Measurements from ENCODE around the gene ATG2A.

ATG2A gene

GRCh38 chr11:64852804-64853509 lies 64.1 kb downstream of the ATG2A start:
- TF ChIP-seq, protein P1, sequence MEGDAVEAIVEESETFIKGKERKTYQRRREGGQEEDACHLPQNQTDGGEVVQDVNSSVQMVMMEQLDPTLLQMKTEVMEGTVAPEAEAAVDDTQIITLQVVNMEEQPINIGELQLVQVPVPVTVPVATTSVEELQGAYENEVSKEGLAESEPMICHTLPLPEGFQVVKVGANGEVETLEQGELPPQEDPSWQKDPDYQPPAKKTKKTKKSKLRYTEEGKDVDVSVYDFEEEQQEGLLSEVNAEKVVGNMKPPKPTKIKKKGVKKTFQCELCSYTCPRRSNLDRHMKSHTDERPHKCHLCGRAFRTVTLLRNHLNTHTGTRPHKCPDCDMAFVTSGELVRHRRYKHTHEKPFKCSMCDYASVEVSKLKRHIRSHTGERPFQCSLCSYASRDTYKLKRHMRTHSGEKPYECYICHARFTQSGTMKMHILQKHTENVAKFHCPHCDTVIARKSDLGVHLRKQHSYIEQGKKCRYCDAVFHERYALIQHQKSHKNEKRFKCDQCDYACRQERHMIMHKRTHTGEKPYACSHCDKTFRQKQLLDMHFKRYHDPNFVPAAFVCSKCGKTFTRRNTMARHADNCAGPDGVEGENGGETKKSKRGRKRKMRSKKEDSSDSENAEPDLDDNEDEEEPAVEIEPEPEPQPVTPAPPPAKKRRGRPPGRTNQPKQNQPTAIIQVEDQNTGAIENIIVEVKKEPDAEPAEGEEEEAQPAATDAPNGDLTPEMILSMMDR (IDR thresholded peaks at IDR 0.05): no peak
- TF ChIP-seq ZFX (IDR thresholded peaks at IDR 0.05; ENCODE audit: borderline replicate concordance): no peak
- no peak overlapping the region for H3K27ac ChIP-seq

DNA sequence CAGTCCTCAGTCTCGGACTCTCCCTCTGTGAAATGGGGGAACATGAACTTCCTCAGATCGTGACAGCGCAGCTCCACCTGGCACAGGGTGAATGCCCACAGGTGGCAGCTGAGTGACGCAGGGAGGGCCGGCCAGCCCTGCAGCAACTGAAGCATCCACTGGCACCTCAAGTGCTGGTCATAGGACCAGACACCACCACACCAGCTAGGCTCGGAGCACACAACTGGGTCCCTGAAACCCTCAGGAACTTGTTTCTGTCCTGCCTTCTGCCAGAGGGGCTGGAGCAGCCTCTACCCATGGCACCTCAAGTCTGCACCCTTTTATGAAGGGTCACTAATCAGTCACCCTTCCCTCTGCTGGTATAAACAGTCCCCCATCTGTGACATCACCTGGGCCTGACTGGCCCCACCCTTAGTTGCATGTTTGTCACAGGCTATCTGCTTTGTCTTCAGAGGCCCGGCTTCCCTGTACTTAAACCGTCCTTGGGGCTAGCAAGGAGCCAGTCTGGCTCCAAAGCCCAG lies 65.1 kb downstream of the ATG2A start:
- TF ChIP-seq, protein P1 (IDR thresholded peaks at IDR 0.05): no peak
- TF ChIP-seq ZFX (IDR thresholded peaks at IDR 0.05; ENCODE audit: borderline replicate concordance): no peak
- H3K27ac ChIP-seq: no peak overlapping the region

DNA sequence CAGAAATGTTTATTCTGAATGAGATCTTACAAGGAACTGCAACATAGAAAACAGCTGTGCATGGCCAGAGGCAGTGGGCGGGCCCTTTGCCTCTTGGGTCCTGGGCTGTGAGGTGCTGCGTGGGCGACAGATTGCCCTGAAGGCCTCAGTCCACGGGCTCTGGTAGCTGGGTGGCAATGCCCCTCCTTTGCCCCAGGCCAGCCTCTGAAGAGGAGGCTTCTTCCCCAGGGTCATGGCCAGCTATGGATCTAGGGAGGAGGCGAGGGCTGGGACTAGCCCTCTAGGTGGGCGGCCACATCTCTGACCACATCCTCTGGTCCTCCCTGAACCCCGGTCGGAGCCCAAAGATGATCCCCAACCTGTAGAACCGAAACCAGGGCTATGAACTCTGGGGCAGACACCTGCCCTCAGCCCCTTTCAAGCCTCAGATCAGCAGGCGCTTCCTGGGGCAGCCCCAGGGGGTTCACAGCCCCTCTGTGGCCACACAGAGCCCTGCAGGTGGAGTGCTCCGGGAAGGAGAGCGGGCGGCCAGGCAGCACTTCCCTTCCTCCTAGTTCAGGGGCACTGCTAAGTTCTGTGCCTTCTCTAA lies 65.9 kb downstream of the ATG2A start:
- TF ChIP-seq, protein P1 (IDR thresholded peaks at IDR 0.05): no peak
- TF ChIP-seq ZFX (IDR thresholded peaks at IDR 0.05; ENCODE audit: borderline replicate concordance): no peak
- H3K27ac ChIP-seq: no peak overlapping the region

- H3K27ac ChIP-seq: no peak overlapping the region
- TF ChIP-seq ZFX (IDR thresholded peaks at IDR 0.05; ENCODE audit: borderline replicate concordance): no peak
- TF ChIP-seq, protein P1 (IDR thresholded peaks at IDR 0.05): no peak
Observed at GRCh38 chr11:64849598-64850356, 67.2 kb downstream of the ATG2A start.

- TF ChIP-seq, protein P1 (IDR thresholded peaks at IDR 0.05): peak; percentile 23; the same call in 1 of the 2 replicates
- TF ChIP-seq ZFX (IDR thresholded peaks at IDR 0.05; ENCODE audit: borderline replicate concordance): no peak
Observed at GRCh38 chr11:64848826-64849597, 68.0 kb downstream of the ATG2A start.

GRCh38 chr11:64848214-64848825 lies 68.7 kb downstream of the ATG2A start:
- TF ChIP-seq, protein P1 (IDR thresholded peaks at IDR 0.05): no peak
- TF ChIP-seq ZFX (IDR thresholded peaks at IDR 0.05; ENCODE audit: borderline replicate concordance): no peak
- H3K27ac ChIP-seq: no peak overlapping the region

More at GRCh38 chr11:64848826-64849597, 68.0 kb downstream of the ATG2A start:
- H3K27ac ChIP-seq: no peak overlapping the region

Measured in 22Rv1 (cell line).